A673 (cell line): ENCODE measurements around the gene MAP4.

ENCODE experiments used
- CTCF ChIP-seq: fragments of 300-800, 200-600 bp; sonication (generic); conservative IDR thresholded peaks from 2 replicates; pipeline ENCODE4 v1.5.1; 2017; ENCODE audit warnings: low read depth, mild to moderate bottlenecking, antibody characterized with exemption, low read length, moderate library complexity, mixed read lengths
- EZH2 ChIP-seq: fragments of 200-600 bp; sonication (generic); IDR thresholded peaks from 2 replicates; pipeline ENCODE4 v1.6.1; 2017; ENCODE audit warnings: borderline replicate concordance, low read depth, mild to moderate bottlenecking, mixed read lengths, antibody characterized with exemption, low read length; ENCODE audit not compliant: poor library complexity, severe bottlenecking

GRCh38 chr3:47855461-47856383 is 160.5 kb downstream of the MAP4 start:
- TF ChIP-seq CTCF (no peak), EZH2 (no peak)
